ENCODE data around the gene FAIM2.

DNA sequence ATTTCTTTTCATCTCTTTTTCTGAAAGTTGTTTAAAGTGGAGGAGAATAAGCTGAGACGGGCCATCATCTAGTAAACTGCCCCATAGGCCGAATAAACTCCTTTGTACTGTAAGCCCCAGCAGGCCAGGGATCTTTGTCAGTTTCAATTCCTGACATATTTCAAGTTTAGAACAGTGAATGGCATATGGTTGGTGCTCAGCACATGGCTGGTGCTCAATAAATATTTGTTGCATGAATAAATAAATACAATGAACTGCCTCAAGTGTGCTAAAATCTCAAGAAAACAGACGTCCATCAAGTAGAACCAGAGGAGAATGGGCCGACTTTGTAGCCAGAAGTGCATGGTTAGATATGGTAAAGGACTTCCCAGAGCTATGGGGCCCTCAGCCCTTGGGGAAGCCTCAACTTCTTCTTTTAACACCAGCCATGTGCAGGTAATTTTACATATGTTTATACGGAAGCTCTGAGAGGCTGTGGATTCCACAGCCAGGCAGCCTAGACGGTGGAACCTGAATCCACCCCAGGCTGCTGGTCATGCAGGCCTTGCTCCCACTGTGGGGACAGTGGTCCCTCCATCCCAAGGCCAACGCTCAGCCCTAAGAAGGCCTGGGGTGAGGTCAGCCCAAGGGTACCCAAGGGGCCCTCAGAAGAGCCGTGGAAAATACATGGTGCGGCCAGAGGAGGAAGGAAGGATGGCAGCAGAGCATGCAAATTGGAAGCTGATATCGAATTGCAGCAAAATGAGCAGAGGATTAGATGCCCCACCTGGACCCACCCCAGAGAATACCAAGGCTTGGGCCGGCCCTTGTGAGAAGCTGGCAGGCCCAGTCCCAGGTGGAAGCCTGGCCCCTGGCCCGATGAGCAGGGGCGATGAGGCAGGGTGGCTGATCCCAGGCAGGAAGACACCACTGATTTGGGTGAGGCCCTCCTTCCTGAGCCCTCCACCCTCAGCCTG is 38.1 kb upstream of the FAIM2 start:
- TF ChIP-seq ELF4 (IDR thresholded peaks at IDR 0.05) = no peak
- no peak for TF ChIP-seq BHLHE40 (IDR thresholded peaks at IDR 0.05; ENCODE audit: borderline replicate concordance)
- no peak for TF ChIP-seq SP1 (IDR thresholded peaks at IDR 0.05)
- TF ChIP-seq, protein P1, sequence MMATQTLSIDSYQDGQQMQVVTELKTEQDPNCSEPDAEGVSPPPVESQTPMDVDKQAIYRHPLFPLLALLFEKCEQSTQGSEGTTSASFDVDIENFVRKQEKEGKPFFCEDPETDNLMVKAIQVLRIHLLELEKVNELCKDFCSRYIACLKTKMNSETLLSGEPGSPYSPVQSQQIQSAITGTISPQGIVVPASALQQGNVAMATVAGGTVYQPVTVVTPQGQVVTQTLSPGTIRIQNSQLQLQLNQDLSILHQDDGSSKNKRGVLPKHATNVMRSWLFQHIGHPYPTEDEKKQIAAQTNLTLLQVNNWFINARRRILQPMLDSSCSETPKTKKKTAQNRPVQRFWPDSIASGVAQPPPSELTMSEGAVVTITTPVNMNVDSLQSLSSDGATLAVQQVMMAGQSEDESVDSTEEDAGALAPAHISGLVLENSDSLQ (IDR thresholded peaks at IDR 0.05) = no peak
- no peak for TF ChIP-seq SUZ12 (IDR thresholded peaks at IDR 0.05)

Measured in HEK293T (cell line).